Gastrocnemius medialis (tissue), 4 donors: Measurements from ENCODE around the gene GALNT16. TPM values are rescaled to one million over a fixed set of nuclear protein-coding genes. Genes with fewer than 3 reads are reported as not detected.

Experiments used
- ATAC-seq, 2 donors: fragments of 150-250 bp; one replicate each; pipeline ENCODE4 v1.9.1; 2016
- DNase-seq, 2 donors: peaks; one replicate each; pipeline ENCODE4 v3.0.0-alpha.2; 2019
- H3K27ac ChIP-seq, 4 donors: fragments of 200-600 bp; sonication (generic); 1 replicate in 1 of 4; 2 replicates in 3 of 4; pipeline ENCODE4 v1.5.1; 2016 to 2018; ENCODE audit warnings: mild to moderate bottlenecking in 2 of 4, moderate library complexity in 1 of 4
- H3K27me3 ChIP-seq, 3 donors: fragments of 200-600 bp; sonication (generic) in 2 of 3; 1 replicate in 1 of 3; 2 replicates in 2 of 3; pipeline versions ENCODE4 v1.5.1 to v1.6.0; 2016 to 2019; ENCODE audit warnings: mild to moderate bottlenecking in 1 of 3, moderate library complexity in 1 of 3
- H3K36me3 ChIP-seq, 2 donors: fragments of 200-600 bp; sonication (generic) in 1 of 2; one replicate each; pipeline ENCODE4 v1.5.1; 2017 to 2018
- H3K4me1 ChIP-seq, 2 donors: fragments of 200-600 bp; sonication (generic) in 1 of 2; one replicate each; pipeline ENCODE4 v1.5.1; 2016 to 2017; ENCODE audit warnings: mild to moderate bottlenecking in 2 of 2
- H3K4me3 ChIP-seq, 4 donors: fragments of 200-600 bp; sonication (generic) in 3 of 4; 1 replicate in 1 of 4; 2 replicates in 3 of 4; pipeline ENCODE4 v1.5.1; 2016 to 2019; ENCODE audit warnings: mild to moderate bottlenecking in 2 of 4
- H3K9me3 ChIP-seq, 3 donors: fragments of 200-600 bp; sonication (generic) in 2 of 3; 1 replicate in 1 of 3; 2 replicates in 2 of 3; pipeline ENCODE4 v1.5.1; 2016 to 2019
- CTCF ChIP-seq, 5 experiments: fragments of 450-650 bp in 3 of 5; fragments of 200-600 bp in 2 of 5; sonication (generic) in 2 of 5; IDR thresholded peaks in 4 of 5; conservative IDR thresholded peaks in 1 of 5; 1 replicate in 4 of 5; 2 replicates in 1 of 5; pipeline ENCODE4 v1.5.1; 2016 to 2019; ENCODE audit warnings: antibody characterized with exemption in 5 of 5, mild to moderate bottlenecking in 3 of 5, moderate library complexity in 3 of 5
- POLR2A ChIP-seq, 2 donors: fragments of 450-650 bp; IDR thresholded peaks; one replicate each; pipeline ENCODE4 v1.6.1; 2017; ENCODE audit warnings: antibody characterized with exemption in 2 of 2, mild to moderate bottlenecking in 2 of 2, moderate library complexity in 2 of 2
- in situ Hi-C, 4 donors: fragments of 200-750 bp; cut with MboI; loops; one replicate each; pipeline versions ENCODE4 v1.15.0 to v1.8.0; 2017; ENCODE audit warnings: low sequenced_read_pairs in 4 of 4
- intact Hi-C: fragments of 100-400 bp; cut with DNase I; formaldehyde crosslinking; loops from one replicate; pipeline ENCODE4 v1.15.1; 2023; ENCODE audit warnings: low total_unique reads
- total RNA-seq, 4 donors: library from RNA; depleted of rRNA; stranded (reverse); fragments of >200 nt; gene quantifications; one replicate each; pipeline versions ENCODE4 v1.1.0 to v1.2.3, GENCODE V29; 2016

The GALNT16 gene
- total RNA-seq, 4 donors from 2014 or later, result 0.15 to 2.7 (median 1.7) TPM

- in situ Hi-C loops, result no loop called here
- intact Hi-C loops, result no loop called here
- Histone ChIP-seq H3K4me1 (no peaks in the 10 kb centered on the region), H3K27me3 (no peaks in the 10 kb centered on the region), H3K9me3 (no peaks in the 10 kb centered on the region), H3K36me3 (no peaks in the 10 kb centered on the region), H3K27ac (no peak overlapping the region), H3K4me3 (no peak overlapping the region)
- no peak for TF ChIP-seq CTCF (IDR thresholded peaks at IDR 0.05 in 4 of 5, conservative IDR thresholded peaks at IDR 0.05 in 1 of 5)
- no peak for TF ChIP-seq POLR2A (IDR thresholded peaks at IDR 0.05)
- ATAC-seq (no peak), DNase-seq (no peak)
Observed at GRCh38 chr14:69358233-69358963, 98.4 kb downstream of the GALNT16 start.

GRCh38 chr14:69358966-69359365 lies 99.0 kb downstream of the GALNT16 start:
- DNase-seq, result no peak
- intact Hi-C loops, result no loop called here
- Histone ChIP-seq H3K36me3 (no peaks in the 10 kb centered on the region), H3K4me3 (no peak overlapping the region), H3K9me3 (no peaks in the 10 kb centered on the region), H3K27ac (no peak overlapping the region), H3K4me1 (no peaks in the 10 kb centered on the region), H3K27me3 (no peaks in the 10 kb centered on the region)
- ATAC-seq, result no peak
- in situ Hi-C loops, result no loop called here
- TF ChIP-seq POLR2A (IDR thresholded peaks at IDR 0.05) (no peak), CTCF (IDR thresholded peaks at IDR 0.05 in 4 of 5, conservative IDR thresholded peaks at IDR 0.05 in 1 of 5) (no peak)

- Histone ChIP-seq H3K27me3 (no peaks in the 10 kb centered on the region), H3K4me1 (no peaks in the 10 kb centered on the region), H3K4me3 (no peak overlapping the region), H3K9me3 (no peaks in the 10 kb centered on the region), H3K36me3 (no peaks in the 10 kb centered on the region), H3K27ac (no peak overlapping the region)
- DNase-seq, result no peak
- no peak for ATAC-seq
- intact Hi-C loops (no loop called here), in situ Hi-C loops (no loop called here)
- TF ChIP-seq POLR2A (IDR thresholded peaks at IDR 0.05) (no peak), CTCF (IDR thresholded peaks at IDR 0.05 in 4 of 5, conservative IDR thresholded peaks at IDR 0.05 in 1 of 5) (no peak)
Observed at GRCh38 chr14:69360438-69361108, 100.6 kb downstream of the GALNT16 start.

- H3K9me3 ChIP-seq, result no peaks in the 10 kb centered on the region
- intact Hi-C loops, result no loop called here
- no peak overlapping the region for H3K27ac ChIP-seq
- H3K27me3 ChIP-seq, result no peaks in the 10 kb centered on the region
- TF ChIP-seq POLR2A (IDR thresholded peaks at IDR 0.05), result no peak
- peak in 2 of 5 experiments; percentile 27 to 36 for TF ChIP-seq CTCF (IDR thresholded peaks at IDR 0.05 in 4 of 5, conservative IDR thresholded peaks at IDR 0.05 in 1 of 5)
- in situ Hi-C loops, result no loop called here
- H3K36me3 ChIP-seq, result no peaks in the 10 kb centered on the region
- no peaks in the 10 kb centered on the region for H3K4me1 ChIP-seq
- DNase-seq (peak in 1 of 2 donors; percentile 23), ATAC-seq (no peak)
- no peak overlapping the region for H3K4me3 ChIP-seq
Observed at GRCh38 chr14:69363055-69363454, 103.1 kb downstream of the GALNT16 start.
